B cell (primary cell): ENCODE data around the gene LRFN4. TPM values are rescaled to one million over a fixed set of nuclear protein-coding genes. Genes with fewer than 3 reads are reported as not detected.
A peak's percentile ranks its signal among the peaks of the same experiment; 100 is the strongest.

Experiments used
- ATAC-seq: fragments of 200-7000 bp; cut with Tn5 transposase; one replicate; pipeline ENCODE4 v1.10.0; 2021; ENCODE audit warnings: low read depth, mild to moderate bottlenecking, moderate number of reproducible peaks, moderate library complexity
- CTCF ChIA-PET: fragments of 350-600 bp; sonication (Branson Sonifier 250); formaldehyde crosslinking; loops from one replicate; lab custom pipeline; 2021; ENCODE audit warnings: antibody characterized with exemption, inconsistent platforms; lab: Charles Lee
- POLR2A ChIA-PET: fragments of 350-600 bp; sonication (Branson Sonifier 250); formaldehyde crosslinking; loops from one replicate; lab custom pipeline; 2021; ENCODE audit warnings: antibody characterized with exemption; lab: Charles Lee
- DNase-seq: peaks from one replicate; pipeline ENCODE4 v3.0.0; 2013
- H2AFZ ChIP-seq: 2 replicates; pipeline ENCODE4 v1.6.1; 2012; ENCODE audit warnings: mild to moderate bottlenecking, low read depth, low read length; ENCODE audit not compliant: insufficient read depth, poor library complexity, severe bottlenecking
- H3K27ac ChIP-seq, 2 donors: 1 replicate in 1 of 2; 2 replicates in 1 of 2; pipeline ENCODE4 v1.5.1; 2012 to 2013; ENCODE audit warnings: low read length in 2 of 2, mild to moderate bottlenecking in 2 of 2, moderate library complexity in 1 of 2
- H3K27me3 ChIP-seq, 4 experiments: fragments of 200-600 bp in 1 of 4; sonication (generic) in 1 of 4; replicated peaks in 1 of 4; 1 replicate in 2 of 4; 2 replicates in 2 of 4; pipeline versions ENCODE4 v1.6.1 to v1.7.0; 2013 to 2016; ENCODE audit warnings: low read length in 3 of 4, mild to moderate bottlenecking in 2 of 4, mixed read lengths in 1 of 4, moderate library complexity in 1 of 4; ENCODE audit not compliant: insufficient read depth in 4 of 4, control insufficient read depth in 3 of 4; ENCODE audit errors: control extremely low read depth in 1 of 4
- H3K36me3 ChIP-seq, 2 experiments: replicated peaks in 1 of 2; 1 replicate in 1 of 2; 2 replicates in 1 of 2; pipeline versions ENCODE4 v1.6.1 to v1.7.1; 2013; ENCODE audit warnings: low read length in 1 of 2; ENCODE audit not compliant: insufficient read depth in 2 of 2, control insufficient read depth in 1 of 2; ENCODE audit errors: control extremely low read depth in 1 of 2, extremely low read depth in 1 of 2
- H3K4me1 ChIP-seq, 2 donors: fragments of 200-600 bp in 1 of 2; sonication (generic) in 1 of 2; 1 replicate in 1 of 2; 2 replicates in 1 of 2; pipeline versions ENCODE4 v1.5.1 to v1.6.1; 2013 to 2017; ENCODE audit warnings: low read length in 2 of 2; ENCODE audit not compliant: control insufficient read depth in 2 of 2, insufficient read depth in 2 of 2
- H3K4me2 ChIP-seq: replicated peaks from 2 replicates; pipeline ENCODE3; 2012; ENCODE audit warnings: mild to moderate bottlenecking, low read depth, low read length; ENCODE audit not compliant: poor library complexity, severe bottlenecking
- H3K4me3 ChIP-seq, 5 experiments: fragments of 200-600 bp in 1 of 5; sonication (generic) in 1 of 5; 1 replicate in 3 of 5; 2 replicates in 2 of 5; pipeline versions ENCODE4 v1.5.1 to v1.7.0; 2011 to 2016; ENCODE audit warnings: low read length in 4 of 5, mild to moderate bottlenecking in 4 of 5, low read depth in 2 of 5, control low read depth in 1 of 5, moderate library complexity in 1 of 5; ENCODE audit not compliant: insufficient read depth in 1 of 5; ENCODE audit errors: control extremely low read depth in 1 of 5, extremely low read depth in 1 of 5
- H3K79me2 ChIP-seq: fragments of 200-600 bp; sonication (generic); one replicate; pipeline ENCODE4 v1.6.0; 2016; ENCODE audit warnings: low read length; ENCODE audit not compliant: control insufficient read depth, insufficient read depth
- H3K9ac ChIP-seq: fragments of 200-600 bp; sonication (generic); 2 replicates; pipeline ENCODE4 v1.6.1; 2017; ENCODE audit warnings: mild to moderate bottlenecking, low read length, moderate library complexity
- H3K9me3 ChIP-seq, 3 donors: one replicate each; pipeline versions ENCODE4 v1.6.1 to v1.7.1; 2013; ENCODE audit warnings: low read length in 2 of 3; ENCODE audit not compliant: control insufficient read depth in 2 of 3, insufficient read depth in 1 of 3; ENCODE audit errors: control extremely low read depth in 1 of 3
- H4K20me1 ChIP-seq: 2 replicates; pipeline ENCODE4 v1.6.0; 2012; ENCODE audit warnings: mild to moderate bottlenecking, low read length; ENCODE audit not compliant: insufficient read depth, control insufficient read depth, poor library complexity, severe bottlenecking
- H3K27ac Mint-ChIP-seq: one replicate; pipeline ENCODE4 v1.8.0; 2021; ENCODE audit warnings: mixed read lengths
- H3K27me3 Mint-ChIP-seq: one replicate; pipeline ENCODE4 v1.8.0; 2021; ENCODE audit warnings: mixed read lengths
- H3K4me1 Mint-ChIP-seq: one replicate; pipeline ENCODE4 v1.8.0; 2021; ENCODE audit warnings: mixed read lengths
- H3K4me3 Mint-ChIP-seq: one replicate; pipeline ENCODE4 v1.8.0; 2021; ENCODE audit warnings: mixed read lengths
- H3K9me3 Mint-ChIP-seq: one replicate; pipeline ENCODE4 v1.8.0; 2022; ENCODE audit warnings: mixed read lengths; ENCODE audit not compliant: insufficient read depth
- CTCF ChIP-seq: fragments of 200-600 bp; IDR thresholded peaks from one replicate; pipeline ENCODE4 v1.8.0; 2022; ENCODE audit warnings: antibody characterized with exemption, mild to moderate bottlenecking
- EZH2 ChIP-seq: IDR thresholded peaks from 2 replicates; pipeline ENCODE4 v1.6.1; 2012; ENCODE audit warnings: borderline replicate concordance, low read depth, mild to moderate bottlenecking, moderate library complexity, low read length; ENCODE audit not compliant: insufficient read depth, poor library complexity, severe bottlenecking
- WGBS: methylation state at CpG from one replicate; pipeline ENCODE4 v1.1.5; 2013; ENCODE audit warnings: missing lambda C conversion rate; ENCODE audit not compliant: insufficient coverage; 5-methylcytosine and 5-hydroxymethylcytosine counted together
- intact Hi-C: fragments of 100-400 bp; cut with micrococcal nuclease; formaldehyde crosslinking; loops from one replicate; pipeline ENCODE4 v1.10.0; 2022
- polyA plus RNA-seq: library from polyadenylated mRNA; depleted of rRNA; stranded (reverse); fragments of >200 nt; gene quantifications from 2 replicates; pipeline ENCODE4 v1.2.3, GENCODE V29; 2012
- total RNA-seq, 2 donors: library from RNA; stranded (reverse); fragments of 120-200 nt in 1 of 2; gene quantifications; 1 replicate in 1 of 2; 2 replicates in 1 of 2; pipeline versions ENCODE4 v1.2.3 to v1.2.4, GENCODE V29; 2013 to 2022

Gene LRFN4
- total and polyA plus RNA-seq, 2 donors (not counting 1 experiment from before 2014, with no cell fraction given), result 7.1 to 12.1 TPM

GRCh38 chr11:66834539-66834845, 22.4 kb upstream of the LRFN4 start:
- 74% methylated on average over 4 of the region's 4 CpGs for WGBS
- ATAC-seq (no peak), DNase-seq (no peak)
- peaks cover 23% of the 10 kb centered on the region for H3K4me1 Mint-ChIP-seq
- TF ChIP-seq CTCF (peak; percentile 31), EZH2 (no peak)
- Histone ChIP-seq H2AFZ (no peak overlapping the region), H3K4me2 (no peak overlapping the region), H4K20me1 (peaks cover 9% of the 10 kb centered on the region), H3K27me3 (no peaks in the 10 kb centered on the region), H3K27ac (no peak overlapping the region), H3K36me3 (peaks cover 0 to 25% of the 10 kb centered on the region in 2 experiments), H3K9ac (no peak overlapping the region), H3K9me3 (no peaks in the 10 kb centered on the region), H3K4me3 (no peak overlapping the region), H3K4me1 (peaks cover 0 to 9% of the 10 kb centered on the region in 2 donors), H3K79me2 (peaks cover 4% of the 10 kb centered on the region)
- H3K27ac Mint-ChIP-seq, result no peak overlapping the region
- H3K9me3 Mint-ChIP-seq, result no peaks in the 10 kb centered on the region
- no peaks in the 10 kb centered on the region for H3K27me3 Mint-ChIP-seq
- POLR2A ChIA-PET, result interaction anchor here (0.6 to 1.1 kb wide), 4 partner anchors 8 to 449 kb away, joined by 3 to 6 read pairs (median 4); no protein-coding TSS in a partner anchor
- H3K4me3 Mint-ChIP-seq, result no peak overlapping the region
- CTCF ChIA-PET, result interaction anchor here (0.6 to 9.0 kb wide), 32 partner anchors 8 to 1575 kb away, joined by 3 to 182 read pairs (median 4); partner anchors contain the start of genes BRMS1, RBM4B and RCE1
- intact Hi-C loops, result loop anchor here (1.0 to 2.0 kb wide), 5 partner anchors 34 to 426 kb away; a partner anchor contains a TSS

GRCh38 chr11:66834943-66835342, 21.9 kb upstream of the LRFN4 start:
- no peaks in the 10 kb centered on the region for H3K9me3 Mint-ChIP-seq
- H3K79me2 ChIP-seq, result peaks cover 8% of the 10 kb centered on the region
- peaks cover 0 to 29% of the 10 kb centered on the region in 2 experiments for H3K36me3 ChIP-seq
- peaks cover 23% of the 10 kb centered on the region for H3K4me1 Mint-ChIP-seq
- no peak overlapping the region for H3K27ac Mint-ChIP-seq
- H3K27ac ChIP-seq, result no peak overlapping the region
- no peak overlapping the region for H3K9ac ChIP-seq
- no peaks in the 10 kb centered on the region for H3K27me3 ChIP-seq
- DNase-seq, result no peak
- TF ChIP-seq EZH2, result no peak
- no peak for TF ChIP-seq CTCF
- H3K4me2 ChIP-seq, result no peak overlapping the region
- ChIA-PET CTCF (interaction anchor here (0.7 to 9.0 kb wide), 28 partner anchors 8 to 491 kb away, joined by 3 to 182 read pairs (median 4); partner anchors contain the start of genes BRMS1, RBM4B and RCE1), POLR2A (interaction anchor here (0.6 to 1.0 kb wide), 2 partner anchors 8 to 449 kb away, joined by 3 to 4 read pairs; no protein-coding TSS in a partner anchor)
- peaks cover 14% of the 10 kb centered on the region for H4K20me1 ChIP-seq
- no peak for ATAC-seq
- H3K4me3 ChIP-seq, result no peak overlapping the region
- H2AFZ ChIP-seq, result no peak overlapping the region
- no peaks in the 10 kb centered on the region for H3K9me3 ChIP-seq
- 94% methylated on average over 4 of the region's 5 CpGs for whole genome bisulfite sequencing
- H3K27me3 Mint-ChIP-seq, result no peaks in the 10 kb centered on the region
- H3K4me1 ChIP-seq, result peaks cover 0 to 9% of the 10 kb centered on the region in 2 donors
- intact Hi-C loops, result loop anchor here (1.0 to 2.0 kb wide), 5 partner anchors 34 to 427 kb away; a partner anchor contains a TSS
- no peak overlapping the region for H3K4me3 Mint-ChIP-seq
